Keratinocyte (primary cell): ENCODE results near the gene CDYL. TPM values are rescaled to one million over a fixed set of nuclear protein-coding genes. Genes with fewer than 3 reads are reported as not detected.

Experiments
- DNase-seq: peaks from one replicate; pipeline ENCODE4 v3.0.0-alpha.2; 2011; ENCODE audit warnings: low read depth, missing footprints, low spot score
- FAIRE-seq: peaks from 2 replicates; lab custom pipeline; 2011; peaks lifted over from hg19 to GRCh38; lab: Jason Lieb, UNC
- H2AFZ ChIP-seq: 2 replicates; pipeline ENCODE4 v1.6.0; 2012; ENCODE audit warnings: low read length, control low read depth, inconsistent platforms; ENCODE audit not compliant: control insufficient read depth
- H3K27ac ChIP-seq: 2 replicates; pipeline ENCODE4 v1.5.1; 2011; ENCODE audit warnings: low read length; ENCODE audit not compliant: control insufficient read depth, insufficient read depth
- H3K27me3 ChIP-seq: 3 replicates; pipeline ENCODE4 v1.6.0; 2011; ENCODE audit warnings: low read length; ENCODE audit not compliant: control insufficient read depth, insufficient read depth; ENCODE audit errors: extremely low read depth
- H3K36me3 ChIP-seq, 2 experiments: 2 replicates in 1 of 2; 3 replicates in 1 of 2; pipeline ENCODE4 v1.5.1; 2011; ENCODE audit warnings: low read length in 2 of 2, mild to moderate bottlenecking in 1 of 2; ENCODE audit not compliant: control insufficient read depth in 2 of 2, insufficient read depth in 2 of 2; ENCODE audit errors: extremely low read depth in 1 of 2
- H3K4me1 ChIP-seq: 3 replicates; pipeline ENCODE4 v1.5.1; 2011; ENCODE audit warnings: low read length; ENCODE audit not compliant: control insufficient read depth, insufficient read depth; ENCODE audit errors: extremely low read depth
- H3K4me2 ChIP-seq: 3 replicates; pipeline ENCODE4 v1.6.0; 2011; ENCODE audit warnings: low read depth, low read length; ENCODE audit not compliant: control insufficient read depth, insufficient read depth; ENCODE audit errors: extremely low read depth
- H3K4me3 ChIP-seq, 3 experiments: fragments of 200-600 bp in 1 of 3; sonication (generic) in 1 of 3; 2 replicates in 2 of 3; 3 replicates in 1 of 3; pipeline ENCODE4 v1.5.1; 2011 to 2016; ENCODE audit warnings: low read length in 3 of 3, mild to moderate bottlenecking in 3 of 3, control low read depth in 2 of 3, inconsistent platforms in 1 of 3, low read depth in 1 of 3, mixed read lengths in 1 of 3, mixed run types in 1 of 3, moderate library complexity in 1 of 3; ENCODE audit not compliant: control insufficient read depth in 2 of 3, insufficient read depth in 2 of 3; ENCODE audit errors: extremely low read depth in 1 of 3
- H3K79me2 ChIP-seq: 2 replicates; pipeline ENCODE4 v1.6.0; 2012; ENCODE audit warnings: low read length; ENCODE audit not compliant: control insufficient read depth, insufficient read depth
- H3K9ac ChIP-seq: 3 replicates; pipeline ENCODE4 v1.6.0; 2011; ENCODE audit warnings: low read length; ENCODE audit not compliant: control insufficient read depth, insufficient read depth; ENCODE audit errors: extremely low read depth
- H3K9me1 ChIP-seq: 3 replicates; pipeline ENCODE4 v1.6.0; 2011; ENCODE audit warnings: low read length; ENCODE audit not compliant: control insufficient read depth, insufficient read depth; ENCODE audit errors: extremely low read depth
- H3K9me3 ChIP-seq: 2 replicates; pipeline ENCODE4 v1.5.1; 2012; ENCODE audit warnings: low read depth, low read length; ENCODE audit not compliant: control insufficient read depth
- H4K20me1 ChIP-seq: 3 replicates; pipeline ENCODE4 v1.6.0; 2011; ENCODE audit warnings: low read length; ENCODE audit not compliant: control insufficient read depth, insufficient read depth; ENCODE audit errors: extremely low read depth
- CTCF ChIP-seq, 3 experiments: IDR thresholded peaks in 1 of 3; conservative IDR thresholded peaks in 1 of 3; optimal IDR thresholded peaks in 1 of 3; 2 replicates in 2 of 3; 3 replicates in 1 of 3; pipeline versions ENCODE3 to v1.5.1; 2011; ENCODE audit warnings: low read length in 3 of 3, mild to moderate bottlenecking in 3 of 3, moderate library complexity in 2 of 3, control low read depth in 1 of 3, inconsistent platforms in 1 of 3; ENCODE audit not compliant: insufficient read depth in 2 of 3; ENCODE audit errors: extremely low read depth in 1 of 3
- EZH2 ChIP-seq: IDR thresholded peaks from one replicate; pipeline ENCODE4 v1.6.1; 2012; ENCODE audit warnings: inconsistent platforms, mild to moderate bottlenecking, low read length, moderate library complexity
- dilution Hi-C: fragments of 300-500 bp; cut with MboI; formaldehyde crosslinking; loops from one replicate; pipeline ENCODE4 v1.7.0; 2020; ENCODE audit warnings: low sequenced_read_pairs; ENCODE audit not compliant: extremely low pct_ligation_motif_present
- polyA plus RNA-seq, 5 experiments: library from polyadenylated mRNA; depleted of rRNA in 3 of 5; stranded (reverse) in 3 of 5; stranded (forward) in 1 of 5; unstranded in 1 of 5; fragments of >200 nt; gene quantifications; 1 replicate in 1 of 5; 2 replicates in 3 of 5; 3 replicates in 1 of 5; pipeline versions ENCODE4 v1.2.1 to v1.2.3, GENCODE V29; 2011 to 2012; ENCODE audit warnings: missing spikeins in 2 of 5, low read depth in 1 of 5, low replicate concordance in 1 of 5

Gene CDYL
- polyA plus RNA-seq, 1 donor (not counting 4 experiments of a cell fraction or from before 2014, with no cell fraction given) = 48.0 TPM

- Histone ChIP-seq H3K9me1 (no peaks in the 10 kb centered on the region), H3K4me3 (no peak overlapping the region), H3K4me2 (no peak overlapping the region), H3K36me3 (peaks cover 7 to 13% of the 10 kb centered on the region in 2 experiments), H3K4me1 (no peaks in the 10 kb centered on the region), H3K27me3 (no peaks in the 10 kb centered on the region), H4K20me1 (peaks cover 18% of the 10 kb centered on the region), H3K79me2 (peaks cover 81% of the 10 kb centered on the region), H2AFZ (no peak overlapping the region), H3K9me3 (no peaks in the 10 kb centered on the region), H3K9ac (no peak overlapping the region), H3K27ac (no peak overlapping the region)
- FAIRE-seq = no peak
- DNase-seq = no peak
- dilution Hi-C loops = no loop called here
- TF ChIP-seq CTCF (optimal IDR thresholded peaks at IDR 0.05 in 1 of 3, IDR thresholded peaks at IDR 0.05 in 1 of 3, conservative IDR thresholded peaks at IDR 0.05 in 1 of 3; ENCODE audit: extremely low read depth in 1 of 3, insufficient read depth in 2 of 3, low read length in 3 of 3) = no peak
- TF ChIP-seq EZH2 = no peak
Observed at GRCh38 chr6:4889701-4890100, 113.5 kb downstream of the CDYL start.

- no peaks in the 10 kb centered on the region for H3K9me3 ChIP-seq
- H3K4me2 ChIP-seq = no peak overlapping the region
- no peaks in the 10 kb centered on the region for H3K27me3 ChIP-seq
- no peaks in the 10 kb centered on the region for H3K4me1 ChIP-seq
- no peak overlapping the region for H3K9ac ChIP-seq
- dilution Hi-C loops = no loop called here
- DNase-seq (no peak), FAIRE-seq (no peak)
- peaks cover 7 to 13% of the 10 kb centered on the region in 2 experiments for H3K36me3 ChIP-seq
- H3K27ac ChIP-seq = no peak overlapping the region
- H3K9me1 ChIP-seq = no peaks in the 10 kb centered on the region
- TF ChIP-seq EZH2 (no peak), CTCF (optimal IDR thresholded peaks at IDR 0.05 in 1 of 3, IDR thresholded peaks at IDR 0.05 in 1 of 3, conservative IDR thresholded peaks at IDR 0.05 in 1 of 3; ENCODE audit: extremely low read depth in 1 of 3, insufficient read depth in 2 of 3, low read length in 3 of 3) (no peak)
- H3K4me3 ChIP-seq = no peak overlapping the region
- peaks cover 17% of the 10 kb centered on the region for H4K20me1 ChIP-seq
- no peak overlapping the region for H2AFZ ChIP-seq
- peaks cover 76% of the 10 kb centered on the region for H3K79me2 ChIP-seq
Observed at GRCh38 chr6:4890191-4890590, 114.0 kb downstream of the CDYL start.
